ENCODE results near the gene HS6ST1. TPM values are rescaled to one million over a fixed set of nuclear protein-coding genes. Genes with fewer than 3 reads are reported as not detected.
A peak's percentile ranks its signal among the peaks of the same experiment; 100 is the strongest.
"Not testable (repeated sequence)": the region's sequence is repeated elsewhere in the genome, so short reads cannot be mapped to it uniquely, and the experiment has no call there.

HS6ST1 gene
- total and polyA plus RNA-seq, 4 donors, result 3.0 to 17.4 (median 8.9) TPM

- peak; percentile 89 for ATAC-seq (ENCODE audit: low FRiP score)
- Histone ChIP-seq H3K4me1 (ENCODE audit: control insufficient read depth in 1 of 2, insufficient read depth in 2 of 2, low read length in 2 of 2) (no peaks in the 10 kb centered on the region), H3K27ac (ENCODE audit: low read depth in 1 of 2, low read length in 2 of 2) (peak overlapping the region in 1 of 2 donors; percentile 23), H3K4me3 (ENCODE audit: low read length in 2 of 2) (peak overlapping the region; percentile 40 to 71), H3K9me3 (ENCODE audit: control insufficient read depth, low read length) (no peaks in the 10 kb centered on the region), H3K36me3 (ENCODE audit: control insufficient read depth in 1 of 2, insufficient read depth in 2 of 2, low read length in 1 of 2) (no peaks in the 10 kb centered on the region), H3K27me3 (ENCODE audit: control insufficient read depth in 1 of 2, insufficient read depth in 2 of 2, low read length in 1 of 2) (no peaks in the 10 kb centered on the region)
- WGBS, 2 donors, result 2% methylated on average over 69 to 91 of the region's 91 CpGs
- peak; percentile 91 to 96 for DNase-seq
- intact Hi-C loops (cut with DNase I), result loop anchor here (2.0 to 5.0 kb wide), 6 partner anchors 40 to 210 kb away; no protein-coding TSS in a partner anchor
Measured at GRCh38 chr2:128321784-128322714, 3.4 kb upstream of the HS6ST1 start.

DNA sequence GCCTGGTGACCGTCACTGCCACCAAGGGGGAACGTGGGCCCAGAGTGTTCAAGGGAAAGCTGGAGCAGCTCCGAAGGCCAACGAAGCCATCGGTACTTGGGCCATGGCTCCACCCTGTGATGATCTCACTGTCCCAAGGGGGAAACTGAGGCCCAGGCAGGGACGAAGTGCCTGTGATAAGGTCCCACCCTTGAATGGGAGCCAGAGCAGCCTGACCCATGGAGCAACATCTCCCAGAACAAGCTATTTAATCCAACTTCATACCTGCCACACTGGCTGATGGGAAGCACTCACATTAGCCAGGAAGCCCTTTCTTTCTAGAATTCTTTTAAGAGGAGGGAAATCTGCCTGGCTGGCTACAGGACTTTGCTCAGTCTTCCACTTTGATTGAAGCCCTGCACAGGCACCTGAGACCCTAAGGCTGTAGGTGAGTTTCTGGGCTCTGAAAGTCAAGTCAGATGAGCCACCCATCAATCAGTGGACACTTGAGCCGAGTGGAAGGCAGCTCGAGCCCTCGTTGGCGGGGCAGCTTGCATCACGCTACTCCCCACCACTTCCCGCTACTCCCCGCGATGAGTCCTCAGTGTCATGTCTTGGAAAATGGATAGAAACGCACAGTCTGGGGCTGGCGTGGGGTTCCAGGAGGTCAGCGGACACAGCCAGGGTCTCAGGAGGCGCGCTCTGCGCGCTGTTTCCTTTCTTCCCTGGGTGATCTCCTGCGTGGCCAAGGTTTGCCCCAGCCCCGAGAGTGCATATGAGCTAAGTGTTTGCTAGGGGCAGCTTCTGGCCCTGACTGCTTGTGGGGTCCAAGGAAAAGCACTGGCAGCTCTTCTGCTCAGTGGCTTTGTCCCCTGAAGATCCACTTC is 2.5 kb upstream of the HS6ST1 start:
- Histone ChIP-seq H3K4me3 (ENCODE audit: low read length in 2 of 2) (no peak overlapping the region), H3K9me3 (ENCODE audit: control insufficient read depth, low read length) (no peaks in the 10 kb centered on the region), H3K27ac (ENCODE audit: low read depth in 1 of 2, low read length in 2 of 2) (no peak overlapping the region), H3K27me3 (ENCODE audit: control insufficient read depth in 1 of 2, insufficient read depth in 2 of 2, low read length in 1 of 2) (no peaks in the 10 kb centered on the region), H3K36me3 (ENCODE audit: control insufficient read depth in 1 of 2, insufficient read depth in 2 of 2, low read length in 1 of 2) (no peaks in the 10 kb centered on the region), H3K4me1 (ENCODE audit: control insufficient read depth in 1 of 2, insufficient read depth in 2 of 2, low read length in 2 of 2) (no peaks in the 10 kb centered on the region)
- 83 to 84% methylated on average over 23 of the region's 23 CpGs for WGBS, 2 donors
- intact Hi-C loops (cut with DNase I), result loop anchor here (5.0 kb wide), 5 partner anchors 41 to 211 kb away; no protein-coding TSS in a partner anchor
- ATAC-seq (ENCODE audit: low FRiP score) (no peak), DNase-seq (peak; percentile 58 to 76)

DNA sequence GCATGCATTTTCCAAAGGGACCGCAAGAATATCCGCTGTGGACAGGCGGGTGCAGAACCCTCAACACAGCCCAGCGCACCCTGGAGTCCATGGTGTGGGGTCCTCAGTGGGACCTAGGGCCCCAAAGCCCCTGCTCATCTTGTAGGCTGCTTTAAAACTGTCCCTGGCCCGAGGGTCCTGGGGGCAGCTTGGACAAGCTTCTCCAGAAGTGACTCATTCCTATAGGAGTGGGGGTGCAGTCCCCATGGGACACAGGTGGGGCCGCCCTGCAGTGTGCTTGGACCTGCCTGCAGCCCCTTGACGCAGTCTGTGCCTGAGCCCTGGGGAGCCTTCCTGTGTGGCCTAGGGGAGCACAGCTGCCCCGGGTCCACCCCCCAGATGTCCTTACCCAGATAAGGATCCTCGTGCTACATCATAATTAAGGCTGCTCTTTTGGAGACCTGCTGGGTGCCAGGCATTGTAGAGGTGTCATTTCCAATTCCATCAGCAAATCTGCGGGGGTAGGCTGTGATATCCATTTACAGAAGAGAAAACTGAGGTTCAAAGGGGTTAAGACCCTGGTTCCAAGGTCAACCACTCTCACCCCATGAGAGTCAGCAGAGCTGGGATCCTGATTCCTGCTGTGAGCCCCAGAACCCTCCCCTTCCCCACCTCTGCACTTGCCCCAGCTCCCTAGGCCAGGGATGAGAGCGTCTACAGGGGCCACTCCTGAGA is 1.7 kb upstream of the HS6ST1 start:
- H3K4me1 ChIP-seq (ENCODE audit: control insufficient read depth in 1 of 2, insufficient read depth in 2 of 2, low read length in 2 of 2), result no peaks in the 10 kb centered on the region
- H3K9me3 ChIP-seq (ENCODE audit: control insufficient read depth, low read length), result no peaks in the 10 kb centered on the region
- ATAC-seq (ENCODE audit: low FRiP score) (no peak), DNase-seq (peak in 1 of 2 donors; percentile 40)
- no peak overlapping the region for H3K4me3 ChIP-seq (ENCODE audit: low read length in 2 of 2)
- intact Hi-C loops (cut with DNase I), result loop anchor here (5.0 kb wide), 5 partner anchors 42 to 212 kb away; no protein-coding TSS in a partner anchor
- H3K27ac ChIP-seq (ENCODE audit: low read depth in 1 of 2, low read length in 2 of 2), result no peak overlapping the region
- no peaks in the 10 kb centered on the region for H3K36me3 ChIP-seq (ENCODE audit: control insufficient read depth in 1 of 2, insufficient read depth in 2 of 2, low read length in 1 of 2)
- WGBS, 2 donors, result 91 to 96% methylated on average over 11 of the region's 11 CpGs
- no peaks in the 10 kb centered on the region for H3K27me3 ChIP-seq (ENCODE audit: control insufficient read depth in 1 of 2, insufficient read depth in 2 of 2, low read length in 1 of 2)

- Histone ChIP-seq H3K9me3 (ENCODE audit: control insufficient read depth, low read length) (no peaks in the 10 kb centered on the region), H3K27ac (ENCODE audit: low read depth in 1 of 2, low read length in 2 of 2) (no peak overlapping the region), H3K27me3 (ENCODE audit: control insufficient read depth in 1 of 2, insufficient read depth in 2 of 2, low read length in 1 of 2) (no peaks in the 10 kb centered on the region), H3K4me1 (ENCODE audit: control insufficient read depth in 1 of 2, insufficient read depth in 2 of 2, low read length in 2 of 2) (no peaks in the 10 kb centered on the region), H3K4me3 (ENCODE audit: low read length in 2 of 2) (no peak overlapping the region), H3K36me3 (ENCODE audit: control insufficient read depth in 1 of 2, insufficient read depth in 2 of 2, low read length in 1 of 2) (no peaks in the 10 kb centered on the region)
- DNase-seq (peak in 1 of 2 donors; percentile 47), ATAC-seq (ENCODE audit: low FRiP score) (no peak)
- WGBS, 2 donors, result 84 to 89% methylated on average over 38 of the region's 38 CpGs
- intact Hi-C loops (cut with DNase I), result loop anchor here (5.0 to 10.0 kb wide), 7 partner anchors 43 to 1555 kb away; no protein-coding TSS in a partner anchor
Measured at GRCh38 chr2:128319631-128320191, 1.0 kb upstream of the HS6ST1 start.

- H3K4me3 ChIP-seq (ENCODE audit: low read length in 2 of 2), result peak overlapping the region in 1 of 2 donors; percentile 1
- not testable (repeated sequence) for H3K27me3 ChIP-seq (ENCODE audit: control insufficient read depth in 1 of 2, insufficient read depth in 2 of 2, low read length in 1 of 2); H3K9me3 ChIP-seq (ENCODE audit: control insufficient read depth, low read length); H3K27ac ChIP-seq (ENCODE audit: low read depth in 1 of 2, low read length in 2 of 2); H3K4me1 ChIP-seq (ENCODE audit: control insufficient read depth in 1 of 2, insufficient read depth in 2 of 2, low read length in 2 of 2); H3K36me3 ChIP-seq (ENCODE audit: control insufficient read depth in 1 of 2, insufficient read depth in 2 of 2, low read length in 1 of 2); ATAC-seq (ENCODE audit: low FRiP score)
- DNase-seq, result peak; percentile 46 to 76
- intact Hi-C loops (cut with DNase I), result loop anchor here in 1 of 2 donors (10.0 kb wide), 2 partner anchors 143 to 1557 kb away; no protein-coding TSS in a partner anchor
- WGBS, 2 donors, result 0 to 1% methylated on average over 24 to 46 of the region's 55 CpGs
Measured at GRCh38 chr2:128318245-128318644, 423 bp downstream of the HS6ST1 start.

DNA sequence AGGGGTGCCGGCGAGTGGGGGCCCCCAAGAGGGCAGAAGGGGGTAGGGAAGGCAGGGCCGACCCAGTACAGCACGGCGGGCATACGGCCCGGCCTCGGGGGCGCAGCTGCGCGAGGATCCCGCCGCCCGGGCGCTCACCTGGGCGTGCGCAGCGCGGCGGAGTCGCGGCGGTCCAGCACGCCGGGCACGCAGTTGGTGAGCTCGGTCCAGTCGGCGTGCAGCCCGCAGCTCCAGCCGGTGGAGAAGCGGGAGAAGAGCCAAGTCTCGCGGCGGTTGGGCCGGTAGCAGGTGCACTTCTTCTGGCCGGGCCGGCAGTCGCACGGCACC is 806 bp downstream of the HS6ST1 start:
- peak overlapping the region; percentile 20 to 62 for H3K4me3 ChIP-seq (ENCODE audit: low read length in 2 of 2)
- H3K27ac ChIP-seq (ENCODE audit: low read depth in 1 of 2, low read length in 2 of 2); DNase-seq; H3K36me3 ChIP-seq (ENCODE audit: control insufficient read depth in 1 of 2, insufficient read depth in 2 of 2, low read length in 1 of 2); H3K27me3 ChIP-seq (ENCODE audit: control insufficient read depth in 1 of 2, insufficient read depth in 2 of 2, low read length in 1 of 2); H3K9me3 ChIP-seq (ENCODE audit: control insufficient read depth, low read length); H3K4me1 ChIP-seq (ENCODE audit: control insufficient read depth in 1 of 2, insufficient read depth in 2 of 2, low read length in 2 of 2); ATAC-seq (ENCODE audit: low FRiP score): not testable (repeated sequence)
- 0 to 2% methylated on average over 10 to 30 of the region's 40 CpGs for WGBS, 2 donors
- intact Hi-C loops (cut with DNase I), result loop anchor here in 1 of 2 donors (10.0 kb wide), 2 partner anchors 143 to 1557 kb away; no protein-coding TSS in a partner anchor

GRCh38 chr2:128317181-128317898 is 1.3 kb downstream of the HS6ST1 start:
- no peaks in the 10 kb centered on the region for H3K36me3 ChIP-seq (ENCODE audit: control insufficient read depth in 1 of 2, insufficient read depth in 2 of 2, low read length in 1 of 2)
- DNase-seq, result peak; percentile 58 to 77
- WGBS, 2 donors, result 4 to 6% methylated on average over 33 to 35 of the region's 35 CpGs
- intact Hi-C loops (cut with DNase I), result loop anchor here in 1 of 2 donors (10.0 kb wide), 2 partner anchors 143 to 1557 kb away; no protein-coding TSS in a partner anchor
- no peaks in the 10 kb centered on the region for H3K27me3 ChIP-seq (ENCODE audit: control insufficient read depth in 1 of 2, insufficient read depth in 2 of 2, low read length in 1 of 2)
- H3K4me1 ChIP-seq (ENCODE audit: control insufficient read depth in 1 of 2, insufficient read depth in 2 of 2, low read length in 2 of 2), result no peaks in the 10 kb centered on the region
- H3K9me3 ChIP-seq (ENCODE audit: control insufficient read depth, low read length), result no peaks in the 10 kb centered on the region
- no peak overlapping the region for H3K27ac ChIP-seq (ENCODE audit: low read depth in 1 of 2, low read length in 2 of 2)
- ATAC-seq (ENCODE audit: low FRiP score), result no peak
- H3K4me3 ChIP-seq (ENCODE audit: low read length in 2 of 2), result peak overlapping the region; percentile 20 to 62

Data from aorta (tissue), 5 donors.